GM19043 (cell line): Measurements from ENCODE around the gene SOX21.

Experiments
- ATAC-seq: cut with Tn5 transposase; IDR thresholded peaks from one replicate; pipeline ENCODE4 v1.9.1; 2021; ENCODE audit warnings: low read depth; ENCODE audit not compliant: unreplicated experiment

Gene SOX21

DNA sequence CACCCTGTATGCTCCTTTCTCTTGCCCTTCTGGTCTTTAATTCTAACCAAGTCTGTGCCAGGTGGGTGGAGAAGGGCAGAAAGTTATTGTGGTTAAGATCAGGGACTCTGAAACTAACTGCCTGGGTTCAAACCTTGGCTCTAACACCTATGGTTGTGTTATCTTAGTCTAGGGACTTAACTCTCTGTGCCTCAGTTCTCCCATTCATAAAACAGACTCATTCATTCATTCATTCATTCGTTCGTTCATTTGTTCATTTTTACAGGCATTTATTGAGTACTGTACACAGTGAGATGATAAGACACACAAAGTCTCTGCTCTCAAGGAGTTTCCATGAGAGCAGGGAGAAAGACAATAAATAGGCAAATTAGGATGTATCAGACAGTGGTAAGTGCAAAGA, 30.1 kb downstream of the SOX21 start:
- ATAC-seq = no peak

DNA sequence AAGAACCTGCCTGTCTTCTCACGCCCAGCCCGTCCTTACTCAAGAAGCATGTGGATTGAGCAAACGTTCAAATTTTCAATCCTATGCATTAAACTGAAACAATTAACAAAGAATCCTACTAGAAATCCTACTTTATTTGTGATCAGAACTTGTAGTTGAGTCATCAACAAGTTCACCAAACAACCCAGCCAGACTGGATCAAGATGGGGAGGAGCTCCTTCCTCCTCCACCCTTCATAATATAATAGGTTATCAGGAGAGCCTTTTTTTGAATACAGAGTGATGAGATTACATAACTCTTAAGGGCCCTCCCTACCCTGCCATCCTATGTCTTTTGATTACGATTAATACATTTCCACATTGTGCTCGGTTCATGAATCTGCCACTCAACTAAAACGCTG, 32.7 kb downstream of the SOX21 start:
- ATAC-seq = no peak

DNA sequence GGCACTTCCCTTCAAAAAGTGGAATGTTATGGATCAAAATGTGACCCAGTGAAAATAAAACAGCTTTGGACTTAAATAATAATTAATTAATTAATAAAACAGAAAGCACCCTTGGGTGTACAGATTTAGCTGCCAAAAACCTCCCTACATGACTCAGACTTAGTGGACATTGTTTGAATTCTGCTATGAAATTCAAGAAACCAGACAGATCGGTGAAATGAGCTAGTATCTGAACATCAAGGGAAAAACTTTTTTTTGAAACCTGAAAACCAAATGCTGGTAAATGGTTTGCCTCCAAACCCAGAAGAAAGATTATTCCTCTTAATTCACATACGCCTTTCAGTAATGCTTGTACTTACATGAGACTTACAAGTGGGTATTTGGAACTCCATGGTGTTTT, 33.5 kb downstream of the SOX21 start:
- no peak for ATAC-seq

DNA sequence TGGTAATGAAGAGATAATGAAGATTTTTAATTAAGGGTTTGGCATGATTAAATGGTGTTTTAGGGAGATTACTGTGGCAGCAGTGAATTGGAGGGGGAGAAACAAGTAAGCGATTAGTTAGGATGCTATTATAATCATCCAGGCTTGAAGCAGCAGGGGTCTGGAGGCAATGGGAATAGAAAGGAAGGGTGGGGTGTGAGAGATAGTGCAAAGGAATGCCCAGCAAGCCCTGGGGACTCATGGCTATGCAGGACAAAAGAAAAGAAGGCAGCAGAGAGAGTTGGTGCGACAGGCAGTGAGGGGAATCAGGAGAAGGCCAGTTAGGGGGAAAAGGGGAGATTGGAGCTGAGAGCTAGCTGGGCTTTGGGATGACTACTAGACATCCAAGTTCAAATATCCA, 34.5 kb downstream of the SOX21 start:
- no peak for ATAC-seq

DNA sequence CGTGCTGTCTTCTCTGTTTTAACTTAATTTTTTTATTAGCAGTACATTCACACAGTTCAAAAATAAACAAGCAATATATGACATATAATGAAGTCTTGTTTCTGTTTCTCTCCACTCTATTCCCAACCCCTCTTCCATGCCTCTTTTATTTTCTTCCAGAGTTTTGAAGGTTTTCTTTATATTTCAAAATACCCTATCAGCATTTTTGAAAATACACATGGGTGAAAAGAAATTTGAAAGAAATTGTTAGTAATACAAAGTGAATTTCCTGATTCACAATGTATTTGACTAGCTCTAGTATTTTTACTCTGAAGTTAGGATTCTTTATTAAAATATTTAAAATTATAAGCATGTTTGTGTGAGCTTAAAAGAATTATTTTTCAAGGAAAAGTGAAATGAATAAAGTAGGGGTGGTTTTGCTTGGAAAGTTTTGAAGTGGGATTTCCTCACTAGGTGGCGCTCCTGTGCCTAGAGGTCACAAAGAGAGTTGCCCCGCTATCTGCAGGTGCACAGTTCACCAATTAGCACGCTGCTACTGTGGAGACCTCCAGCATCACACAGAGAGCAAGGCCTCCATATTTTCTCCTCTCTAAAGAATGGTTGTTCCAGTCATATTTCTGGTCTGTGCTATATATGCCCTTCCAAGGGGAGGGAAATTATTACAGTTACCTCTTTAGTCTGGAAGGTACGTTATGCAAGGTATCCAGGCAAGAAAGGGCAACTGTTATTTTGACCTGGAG, 37.6 kb downstream of the SOX21 start:
- no peak for ATAC-seq

DNA sequence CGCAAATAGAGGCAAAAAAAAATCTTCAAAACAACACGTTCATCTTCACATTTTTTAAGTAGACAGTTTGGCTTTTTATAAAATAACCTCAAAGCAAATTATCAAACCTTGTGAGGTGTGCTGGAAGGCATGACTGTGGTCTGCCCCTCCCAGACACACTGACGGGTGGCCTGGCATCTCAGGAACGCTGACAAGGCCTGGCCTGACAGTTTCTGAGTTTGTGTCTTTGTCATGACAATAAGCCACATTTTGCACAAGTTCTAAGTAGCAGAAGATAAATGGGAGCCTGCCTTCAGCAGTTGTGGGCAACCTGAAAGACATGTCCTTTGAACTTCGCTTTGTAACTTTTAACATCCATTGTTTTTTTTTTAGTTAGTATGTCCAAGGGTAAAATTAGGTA, 38.5 kb downstream of the SOX21 start:
- no peak for ATAC-seq

DNA sequence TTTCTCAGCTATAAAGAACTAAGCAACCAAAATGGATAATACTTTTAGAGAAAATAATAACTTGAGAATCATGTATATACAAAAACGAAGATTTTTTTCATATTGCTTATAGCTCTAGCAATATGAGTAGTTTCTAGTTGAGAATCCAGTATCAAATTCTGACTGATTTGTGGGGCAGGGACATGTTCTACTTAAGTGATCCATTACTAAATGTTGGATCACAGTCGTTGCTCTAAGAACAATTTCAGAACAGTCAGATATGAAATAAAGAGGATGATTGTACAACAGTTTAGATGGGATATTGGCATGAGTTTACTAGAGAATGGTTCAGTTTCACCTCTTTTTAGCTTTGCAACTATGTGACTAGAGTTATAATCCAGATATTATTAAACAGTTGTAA, 39.9 kb downstream of the SOX21 start:
- no peak for ATAC-seq

DNA sequence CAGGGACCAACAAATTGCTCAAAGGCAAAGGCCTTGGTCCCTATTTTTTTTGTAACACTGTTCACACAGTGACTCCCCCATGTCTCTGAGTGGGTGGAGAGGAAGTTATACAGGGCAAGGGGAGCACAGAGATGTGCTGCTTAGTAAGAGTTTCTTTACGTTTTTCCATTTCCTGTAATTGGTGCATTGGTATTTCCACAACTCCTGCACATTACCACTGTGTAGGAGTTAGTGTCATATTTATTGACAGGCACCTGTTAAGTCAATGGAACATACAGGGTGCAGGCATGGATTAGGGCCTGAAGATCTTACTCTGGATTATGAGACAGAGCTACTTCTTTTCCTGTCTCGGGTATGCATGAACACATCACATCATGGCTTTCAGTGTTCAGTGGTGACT, 45.2 kb downstream of the SOX21 start:
- ATAC-seq = no peak

DNA sequence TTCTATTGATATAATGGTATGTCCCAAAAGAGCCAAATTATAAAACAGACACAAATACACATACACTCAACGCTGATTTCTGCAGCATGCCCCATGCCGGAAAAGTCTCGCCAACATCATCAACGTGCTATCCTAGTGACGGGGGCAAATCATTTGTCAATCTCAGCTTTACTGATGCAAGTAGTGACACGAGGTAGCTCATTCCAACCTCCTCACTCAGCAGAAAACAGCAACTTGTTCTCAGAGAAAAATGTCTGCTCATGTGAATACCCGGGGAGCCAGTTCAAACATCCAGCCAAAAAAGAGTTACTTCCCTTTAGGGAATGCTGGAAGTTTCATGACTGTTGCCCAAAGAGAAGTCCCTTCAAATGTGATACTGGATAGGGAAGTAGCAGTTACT, 46.3 kb downstream of the SOX21 start:
- ATAC-seq = no peak

DNA sequence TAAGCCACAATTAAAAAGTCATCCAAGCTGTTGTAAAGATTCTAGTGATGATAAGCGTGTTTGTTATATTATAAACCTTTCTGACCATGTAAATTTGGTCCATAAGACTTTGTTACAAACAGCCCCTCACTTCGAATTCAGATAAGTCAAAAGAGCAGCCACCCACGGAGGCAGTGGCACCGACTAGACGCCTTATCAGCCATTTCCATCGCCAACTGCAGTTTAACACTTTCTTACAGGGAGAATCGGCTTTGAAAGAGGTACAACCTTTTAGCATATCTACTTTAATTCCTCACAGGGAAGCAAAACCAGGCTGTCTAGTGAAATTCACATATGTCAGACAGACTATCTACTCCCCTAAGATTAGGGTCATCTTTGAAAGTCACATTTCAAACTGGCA, 47.5 kb downstream of the SOX21 start:
- ATAC-seq = no peak

DNA sequence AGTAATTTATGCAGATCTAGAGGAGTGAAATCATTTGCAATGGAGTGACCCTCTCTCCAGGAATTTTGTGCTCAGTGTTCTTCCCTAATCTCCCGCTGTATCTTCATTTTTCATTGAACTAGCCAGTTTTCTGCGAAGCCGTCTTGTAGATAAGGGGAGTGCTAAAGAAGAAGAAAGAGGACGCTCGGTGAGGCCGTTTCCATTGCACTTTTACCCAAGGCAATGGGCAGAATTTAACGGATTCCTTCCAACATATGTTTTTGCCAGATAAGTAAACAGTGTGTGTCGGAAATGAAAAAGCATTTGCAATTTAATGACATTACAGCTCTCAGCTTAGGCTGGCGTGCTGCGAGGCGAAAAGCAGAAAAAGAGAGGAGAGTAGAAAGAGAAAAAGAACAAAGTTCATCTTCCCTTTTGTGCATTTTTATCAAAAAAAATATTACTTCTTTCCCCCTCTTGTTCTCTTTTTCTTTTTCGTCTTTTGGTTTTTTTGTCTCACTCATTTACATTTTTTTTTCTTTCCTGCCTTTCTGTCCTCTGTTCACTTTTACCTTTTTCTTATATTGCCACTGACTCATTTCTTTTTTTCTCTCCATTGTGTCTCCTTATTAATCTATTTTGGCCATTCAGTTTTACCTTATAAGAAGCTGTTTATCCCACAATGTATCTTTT, 49.9 kb downstream of the SOX21 start:
- no peak for ATAC-seq

DNA sequence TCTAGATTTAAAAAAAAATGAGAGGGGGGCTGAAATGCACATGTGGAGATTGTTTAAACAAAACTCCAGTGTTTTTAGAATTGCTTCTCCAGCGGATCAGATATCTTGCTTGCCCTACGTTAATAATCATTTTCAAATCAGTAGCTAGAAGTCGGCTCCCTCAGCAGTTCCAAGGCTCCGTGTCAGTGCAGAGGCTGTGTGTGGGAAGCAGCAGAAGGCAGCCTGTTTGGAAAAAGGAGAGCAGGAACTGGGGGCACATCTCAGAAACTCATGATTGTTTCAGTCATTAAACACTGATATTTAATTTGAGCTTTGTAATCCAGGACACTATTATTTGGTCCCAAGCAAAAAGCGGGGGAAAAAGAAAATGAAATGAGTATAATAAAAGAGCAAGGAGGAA, 50.9 kb downstream of the SOX21 start:
- ATAC-seq = no peak

DNA sequence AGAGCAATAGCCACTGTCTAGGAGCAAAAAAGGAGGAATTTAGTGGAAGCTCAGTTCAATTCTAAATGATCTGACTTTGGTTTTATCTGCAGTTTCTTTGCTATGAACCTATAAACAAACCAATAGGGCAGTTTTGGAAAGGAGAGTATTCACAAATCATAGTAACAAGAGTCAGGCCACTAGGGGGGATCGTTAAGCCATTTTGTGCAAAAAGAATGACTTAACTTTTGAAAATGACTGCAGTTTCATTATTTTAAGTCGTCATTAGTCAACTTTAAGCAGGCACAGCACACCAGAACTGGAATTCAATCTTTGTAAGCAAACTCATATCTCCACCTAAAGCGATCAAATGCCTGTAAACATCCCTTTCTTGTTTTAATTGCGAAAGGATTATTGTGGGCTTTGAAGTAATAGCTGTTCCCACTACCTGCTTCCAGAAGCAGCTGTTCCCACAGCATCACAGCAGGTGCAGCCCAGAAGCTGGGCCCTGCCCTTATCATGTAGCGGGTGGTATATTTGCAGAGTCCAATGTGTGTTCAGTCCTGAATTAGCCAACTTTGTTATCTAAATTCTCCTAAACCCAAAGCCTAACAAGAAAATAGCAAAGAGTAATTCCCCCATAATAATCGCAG, 51.5 kb downstream of the SOX21 start:
- no peak for ATAC-seq
